DOHH2 (cell line): Measurements from ENCODE around the gene SLC38A9.

ENCODE experiments used
- H3F3A ChIP-seq: fragments of 200-600 bp; sonication (generic), shearing (Covaris generic); 2 replicates; pipeline ENCODE4 v1.6.0; 2016; ENCODE audit warnings: antibody characterized with exemption, mild to moderate bottlenecking; ENCODE audit not compliant: control insufficient read depth, insufficient read depth
- H3K27ac ChIP-seq: fragments of 200-600 bp; sonication (generic); 2 replicates; pipeline ENCODE4 v1.5.1; 2014; ENCODE audit warnings: low read depth, mild to moderate bottlenecking, low read length, moderate library complexity
- H3K27me3 ChIP-seq: fragments of 200-600 bp; sonication (generic); 2 replicates; pipeline ENCODE4 v1.6.1; 2014; ENCODE audit warnings: mild to moderate bottlenecking, low read length, mixed read lengths; ENCODE audit not compliant: control insufficient read depth
- H3K36me3 ChIP-seq: fragments of 200-600 bp; sonication (generic); 2 replicates; pipeline ENCODE4 v1.6.1; 2014; ENCODE audit warnings: mild to moderate bottlenecking, low read length, moderate library complexity, mixed read lengths; ENCODE audit not compliant: control insufficient read depth
- H3K4me1 ChIP-seq: fragments of 200-600 bp; sonication (generic); 2 replicates; pipeline ENCODE4 v1.6.1; 2014; ENCODE audit warnings: mild to moderate bottlenecking, low read length, mixed read lengths; ENCODE audit not compliant: control insufficient read depth
- H3K4me2 ChIP-seq: fragments of 200-600 bp; sonication (generic); 2 replicates; pipeline ENCODE4 v1.6.0; 2014; ENCODE audit warnings: mild to moderate bottlenecking, low read length, moderate library complexity
- H3K4me3 ChIP-seq: fragments of 200-600 bp; sonication (generic); 2 replicates; pipeline ENCODE4 v1.5.1; 2014; ENCODE audit warnings: mild to moderate bottlenecking, low read length, mixed read lengths
- H3K79me2 ChIP-seq: fragments of 200-600 bp; sonication (generic); 2 replicates; pipeline ENCODE4 v1.6.1; 2014; ENCODE audit warnings: mild to moderate bottlenecking, low read length, mixed read lengths; ENCODE audit not compliant: control insufficient read depth
- H3K9me2 ChIP-seq: fragments of 200-600 bp; sonication (generic); replicated peaks from 2 replicates; pipeline ENCODE4 v1.6.1; 2014; ENCODE audit warnings: mild to moderate bottlenecking, low read length, mixed read lengths; ENCODE audit not compliant: control insufficient read depth
- H3K9me3 ChIP-seq: fragments of 200-600 bp; sonication (generic); 2 replicates; pipeline ENCODE4 v1.6.1; 2014; ENCODE audit warnings: antibody characterized with exemption, low read length, mixed read lengths; ENCODE audit not compliant: control insufficient read depth, insufficient read depth
- H4K20me1 ChIP-seq: fragments of 200-600 bp; sonication (generic); 2 replicates; pipeline ENCODE4 v1.6.0; 2014; ENCODE audit warnings: low read depth, mild to moderate bottlenecking, antibody characterized with exemption, low read length, moderate library complexity; ENCODE audit not compliant: control insufficient read depth, insufficient read depth
- CTCF ChIP-seq: fragments of 200-600 bp; sonication (generic); IDR thresholded peaks from one replicate; pipeline ENCODE4 v1.5.1; 2014; ENCODE audit warnings: antibody characterized with exemption, mild to moderate bottlenecking, low read depth, low read length; ENCODE audit not compliant: poor library complexity, severe bottlenecking
- EZH2phosphoT487 ChIP-seq: fragments of 200-600 bp; sonication (generic); IDR thresholded peaks from 2 replicates; pipeline ENCODE4 v1.6.1; 2017; ENCODE audit warnings: borderline replicate concordance, mild to moderate bottlenecking, antibody characterized with exemption, low read length, moderate library complexity, mixed read lengths

Gene SLC38A9

GRCh38 chr5:55597014-55597981, 114.8 kb downstream of the SLC38A9 start:
- TF ChIP-seq CTCF, result no peak
- no peak for TF ChIP-seq EZH2phosphoT487
- H3K36me3 ChIP-seq, result no peaks in the 10 kb centered on the region
- H3K4me1 ChIP-seq, result peaks cover 17% of the 10 kb centered on the region
- no peaks in the 10 kb centered on the region for H4K20me1 ChIP-seq
- no peak overlapping the region for H3K4me2 ChIP-seq
- H3K9me3 ChIP-seq, result no peaks in the 10 kb centered on the region
- H3K4me3 ChIP-seq, result no peak overlapping the region
- H3K79me2 ChIP-seq, result no peaks in the 10 kb centered on the region
- no peak overlapping the region for H3K27ac ChIP-seq
- no peaks in the 10 kb centered on the region for H3K9me2 ChIP-seq
- H3K27me3 ChIP-seq, result no peaks in the 10 kb centered on the region
- no peaks in the 10 kb centered on the region for H3F3A ChIP-seq

DNA sequence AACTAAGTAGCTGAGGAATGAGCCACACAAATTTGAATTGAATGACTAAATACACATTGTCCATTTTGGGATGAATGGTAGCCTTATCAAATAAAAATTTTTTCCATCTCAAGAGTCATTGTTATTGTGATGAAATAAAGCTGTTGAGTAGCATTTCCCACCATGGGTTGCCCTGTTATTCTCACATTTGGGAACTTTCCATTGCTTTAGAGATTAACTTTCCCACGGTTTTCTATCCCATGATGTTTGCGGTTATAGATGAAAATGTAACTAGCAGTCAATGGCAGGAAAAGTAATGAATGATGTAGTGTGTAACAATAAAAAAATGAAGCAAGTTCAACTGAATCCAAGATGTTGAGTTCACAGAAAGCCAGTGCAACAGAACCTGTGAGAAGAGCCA, 117.5 kb downstream of the SLC38A9 start:
- Histone ChIP-seq H3K27ac (no peak overlapping the region), H3K9me3 (no peaks in the 10 kb centered on the region), H3K36me3 (no peaks in the 10 kb centered on the region), H3K4me3 (no peak overlapping the region), H3K27me3 (peaks cover 6% of the 10 kb centered on the region), H3F3A (no peaks in the 10 kb centered on the region), H3K4me2 (no peak overlapping the region), H3K9me2 (no peaks in the 10 kb centered on the region), H3K4me1 (peaks cover under 1% of the 10 kb centered on the region; the same call in 1 of the 2 replicates), H4K20me1 (no peaks in the 10 kb centered on the region), H3K79me2 (no peaks in the 10 kb centered on the region)
- TF ChIP-seq CTCF (no peak), EZH2phosphoT487 (no peak)

DNA sequence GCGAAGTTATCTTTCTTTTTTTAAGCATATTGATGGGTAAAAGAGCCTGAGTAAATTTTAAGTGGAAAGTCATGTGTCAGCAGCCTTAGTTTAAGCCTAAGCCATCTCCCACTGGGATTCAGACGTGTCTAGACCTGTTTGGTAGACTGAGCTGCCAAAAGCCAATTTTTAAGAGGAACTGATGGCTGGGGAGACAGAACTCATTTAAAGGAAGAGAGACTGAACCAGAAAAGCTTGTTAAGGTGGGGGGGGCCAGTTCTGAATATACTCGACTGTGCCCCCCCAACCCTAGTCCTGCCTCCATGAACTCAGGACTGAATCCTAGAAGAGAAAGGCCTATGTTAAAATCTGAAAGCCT, 119.0 kb downstream of the SLC38A9 start:
- no peak overlapping the region for H3K4me2 ChIP-seq
- no peak overlapping the region for H3K4me3 ChIP-seq
- no peaks in the 10 kb centered on the region for H3K79me2 ChIP-seq
- H3K9me3 ChIP-seq, result no peaks in the 10 kb centered on the region
- peaks cover 6% of the 10 kb centered on the region for H3K27me3 ChIP-seq
- no peak for TF ChIP-seq EZH2phosphoT487
- TF ChIP-seq CTCF, result no peak
- H3K9me2 ChIP-seq, result no peaks in the 10 kb centered on the region
- H3K27ac ChIP-seq, result no peak overlapping the region
- H3F3A ChIP-seq, result no peaks in the 10 kb centered on the region
- H3K4me1 ChIP-seq, result no peaks in the 10 kb centered on the region
- no peaks in the 10 kb centered on the region for H3K36me3 ChIP-seq
- H4K20me1 ChIP-seq, result no peaks in the 10 kb centered on the region
